NB4 (cell line): Measurements from ENCODE around the gene ALDH1L2.
A peak's percentile ranks its signal among the peaks of the same experiment; 100 is the strongest.

Source experiments
- DNase-seq: peaks from one replicate; pipeline ENCODE4 v3.0.0; 2010; ENCODE audit warnings: low read depth
- H3K4me3 ChIP-seq: one replicate; pipeline ENCODE4 v1.5.1; 2011; ENCODE audit warnings: mild to moderate bottlenecking, low read depth, low read length, moderate library complexity
- MAX ChIP-seq: IDR thresholded peaks from 2 replicates; pipeline ENCODE4 v1.6.1; 2011; ENCODE audit warnings: low read depth, low read length
- MYC ChIP-seq: IDR thresholded peaks from 2 replicates; pipeline ENCODE4 v1.6.1; 2011; ENCODE audit warnings: low read depth, low read length
- POLR2A ChIP-seq: IDR thresholded peaks from 2 replicates; pipeline ENCODE4 v1.6.1; 2011; ENCODE audit warnings: mild to moderate bottlenecking; ENCODE audit not compliant: insufficient read length; ENCODE audit errors: extremely low read depth
- TF ChIP-seq, protein P1 (sequence below): IDR thresholded peaks from one replicate; pipeline ENCODE4 v1.5.1; 2012; ENCODE audit warnings: low read depth, low read length

The ALDH1L2 gene

DNA sequence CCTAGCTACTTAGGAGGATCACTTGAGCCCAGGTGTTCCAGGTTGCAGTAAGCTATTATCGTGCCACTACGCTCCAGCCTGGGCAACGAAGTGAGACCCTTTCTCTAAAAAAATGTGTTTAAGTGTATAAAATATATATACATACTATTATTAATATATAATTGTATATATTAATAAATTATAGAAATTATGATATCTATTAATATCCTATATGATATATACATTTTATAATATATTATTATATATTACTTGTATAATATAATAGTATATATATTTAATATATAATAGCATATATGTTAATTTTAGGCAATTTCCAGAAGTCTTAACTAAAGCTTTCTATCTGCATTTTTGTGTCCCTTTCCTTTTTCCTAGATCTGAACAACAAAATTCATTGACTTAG, 12.3 kb downstream of the ALDH1L2 start:
- DNase-seq, result no peak
- H3K4me3 ChIP-seq, result no peak overlapping the region
- no peak for TF ChIP-seq MYC
- no peak for TF ChIP-seq MAX
- TF ChIP-seq, protein P1, sequence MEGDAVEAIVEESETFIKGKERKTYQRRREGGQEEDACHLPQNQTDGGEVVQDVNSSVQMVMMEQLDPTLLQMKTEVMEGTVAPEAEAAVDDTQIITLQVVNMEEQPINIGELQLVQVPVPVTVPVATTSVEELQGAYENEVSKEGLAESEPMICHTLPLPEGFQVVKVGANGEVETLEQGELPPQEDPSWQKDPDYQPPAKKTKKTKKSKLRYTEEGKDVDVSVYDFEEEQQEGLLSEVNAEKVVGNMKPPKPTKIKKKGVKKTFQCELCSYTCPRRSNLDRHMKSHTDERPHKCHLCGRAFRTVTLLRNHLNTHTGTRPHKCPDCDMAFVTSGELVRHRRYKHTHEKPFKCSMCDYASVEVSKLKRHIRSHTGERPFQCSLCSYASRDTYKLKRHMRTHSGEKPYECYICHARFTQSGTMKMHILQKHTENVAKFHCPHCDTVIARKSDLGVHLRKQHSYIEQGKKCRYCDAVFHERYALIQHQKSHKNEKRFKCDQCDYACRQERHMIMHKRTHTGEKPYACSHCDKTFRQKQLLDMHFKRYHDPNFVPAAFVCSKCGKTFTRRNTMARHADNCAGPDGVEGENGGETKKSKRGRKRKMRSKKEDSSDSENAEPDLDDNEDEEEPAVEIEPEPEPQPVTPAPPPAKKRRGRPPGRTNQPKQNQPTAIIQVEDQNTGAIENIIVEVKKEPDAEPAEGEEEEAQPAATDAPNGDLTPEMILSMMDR, result no peak
- no peak for TF ChIP-seq POLR2A

DNA sequence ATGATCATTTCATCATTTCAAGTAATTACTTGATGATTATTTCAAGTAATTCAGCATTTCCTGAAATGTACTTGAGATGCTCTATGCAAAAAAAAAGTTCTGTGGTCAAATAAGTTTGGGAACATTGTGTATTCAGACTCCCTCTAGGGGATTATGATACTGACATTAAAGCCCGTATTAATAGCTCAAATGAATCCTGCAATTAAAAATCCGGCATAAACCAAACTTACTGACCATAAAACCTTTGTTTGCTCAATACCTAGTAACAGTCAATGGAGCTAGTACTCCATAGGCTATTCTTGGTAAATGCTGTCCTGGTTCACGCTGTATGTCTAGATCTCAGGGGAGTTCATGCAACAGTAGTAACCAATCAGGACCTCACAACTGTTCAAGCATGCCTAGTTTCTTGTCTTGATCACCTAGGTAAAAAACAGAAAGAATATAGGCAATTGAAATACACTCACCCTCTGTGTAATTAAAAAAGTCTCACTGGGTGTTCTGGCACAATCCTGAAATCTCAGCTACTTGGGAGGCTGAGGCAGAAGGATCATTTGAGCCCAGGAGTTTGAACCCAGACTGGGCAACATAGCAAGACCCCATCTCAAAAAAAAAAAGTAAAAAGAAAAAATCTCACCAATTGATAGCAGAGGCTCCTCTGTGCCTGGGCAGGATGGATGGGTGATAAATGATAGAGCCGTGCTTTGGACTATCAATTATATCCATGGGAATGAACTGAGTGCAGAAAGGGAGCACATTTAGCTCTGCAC, 14.1 kb downstream of the ALDH1L2 start:
- no peak for TF ChIP-seq POLR2A
- TF ChIP-seq MAX, result no peak
- TF ChIP-seq, protein P1, result no peak
- TF ChIP-seq MYC, result no peak
- DNase-seq, result no peak
- no peak overlapping the region for H3K4me3 ChIP-seq

GRCh38 chr12:105067511-105068031, 16.7 kb downstream of the ALDH1L2 start:
- no peak for TF ChIP-seq MYC
- TF ChIP-seq, protein P1, result no peak
- TF ChIP-seq POLR2A, result no peak
- TF ChIP-seq MAX, result no peak
- DNase-seq, result no peak
- H3K4me3 ChIP-seq, result no peak overlapping the region

GRCh38 chr12:105064564-105065178, 19.6 kb downstream of the ALDH1L2 start:
- DNase-seq, result no peak
- TF ChIP-seq MYC (no peak), POLR2A (no peak), MAX (no peak)

DNA sequence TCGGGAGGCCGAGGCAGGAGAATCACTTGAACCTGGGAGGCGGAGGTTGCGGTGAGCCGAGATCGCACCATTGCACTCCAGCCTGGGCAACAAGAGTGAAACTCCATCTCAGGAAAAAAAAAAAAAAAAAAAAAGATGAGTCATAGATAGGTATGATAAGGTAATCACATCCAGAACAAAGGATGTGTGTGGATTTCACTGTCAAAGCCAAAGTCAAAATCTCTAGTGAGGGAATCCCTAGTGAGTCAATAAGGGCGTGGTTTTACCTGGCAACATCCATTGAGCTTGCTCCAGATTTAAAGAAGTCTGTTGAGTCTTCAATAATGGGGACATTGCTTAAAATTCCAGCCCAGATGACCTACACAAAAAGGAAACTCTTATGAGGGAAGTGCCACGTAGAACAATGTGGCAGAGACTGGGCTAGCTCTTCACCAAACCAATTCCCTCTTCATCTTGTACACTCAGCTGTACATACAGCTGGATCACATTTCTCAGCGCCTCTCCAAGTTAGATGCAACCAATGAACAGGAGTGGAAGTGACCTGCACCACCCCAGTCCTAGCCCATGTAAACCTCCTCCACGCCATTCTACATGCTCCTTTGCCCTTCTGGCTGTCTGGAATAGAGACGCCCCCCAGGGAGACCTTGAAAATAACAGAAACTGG, 23.4 kb downstream of the ALDH1L2 start:
- TF ChIP-seq MAX, result no peak
- no peak for TF ChIP-seq POLR2A
- TF ChIP-seq, protein P1, result no peak
- TF ChIP-seq MYC, result no peak
- DNase-seq, result no peak
- no peak overlapping the region for H3K4me3 ChIP-seq

More at GRCh38 chr12:105064564-105065178, 19.6 kb downstream of the ALDH1L2 start:
- H3K4me3 ChIP-seq, result no peak overlapping the region

DNA sequence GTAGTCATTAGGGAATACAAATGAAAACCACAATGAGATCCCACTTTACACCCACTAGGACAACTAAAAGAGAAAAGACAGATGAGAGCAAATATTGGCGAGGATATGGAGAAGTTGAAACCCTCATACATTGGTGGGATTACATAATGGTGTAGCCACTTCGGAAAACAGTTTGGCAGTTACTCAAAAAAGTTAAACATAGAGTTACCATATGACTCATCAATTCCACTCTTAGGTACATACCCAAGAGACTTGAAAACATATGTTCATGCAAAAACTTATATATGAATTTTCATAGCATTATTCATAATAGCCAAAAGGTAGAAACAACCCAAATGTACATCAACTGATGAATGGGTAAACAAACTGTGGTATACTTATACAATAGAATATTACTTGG, 27.1 kb downstream of the ALDH1L2 start:
- H3K4me3 ChIP-seq, result no peak overlapping the region
- peak; percentile 44 for DNase-seq
- TF ChIP-seq, protein P1, result no peak
- no peak for TF ChIP-seq MAX
- no peak for TF ChIP-seq POLR2A
- TF ChIP-seq MYC, result no peak
